ENCODE results near the gene FKBP2. TPM values are rescaled to one million over a fixed set of nuclear protein-coding genes. Genes with fewer than 3 reads are reported as not detected.

Gene FKBP2
- total RNA-seq, 1 experiment from 2014 or later = 57.6 TPM

Other genes with a start within 250 kb of the FKBP2 start
- 2.7 and 3.0 TPM in 2 replicates for gene FLRT1, start 205.2 kb upstream of the FKBP2 start, total RNA-seq (2014; rRNA removed; shearing (Covaris generic))
- 29.3 and 32.2 TPM in 2 replicates for gene MACROD1, start 75.0 kb upstream of the FKBP2 start, total RNA-seq (2014; rRNA removed; shearing (Covaris generic))
- gene STIP1, start 54.9 kb upstream of the FKBP2 start, total RNA-seq (2014; rRNA removed; shearing (Covaris generic)) = 147 and 154 TPM in 2 replicates
- gene FERMT3, start 34.4 kb upstream of the FKBP2 start, total RNA-seq (2014; rRNA removed; shearing (Covaris generic)) = 55.8 and 60.2 TPM in 2 replicates
- 14.5 and 19.4 TPM in 2 replicates for gene TRPT1, start 14.9 kb upstream of the FKBP2 start, total RNA-seq (2014; rRNA removed; shearing (Covaris generic))
- 24.6 and 27.5 TPM in 2 replicates for gene NUDT22, start 14.8 kb upstream of the FKBP2 start, total RNA-seq (2014; rRNA removed; shearing (Covaris generic))
- 7.9 and 8.7 TPM in 2 replicates for gene DNAJC4, start 10.5 kb upstream of the FKBP2 start, total RNA-seq (2014; rRNA removed; shearing (Covaris generic))
- gene VEGFB, start 6.5 kb upstream of the FKBP2 start, total RNA-seq (2014; rRNA removed; shearing (Covaris generic)) = 8.7 and 10.9 TPM in 2 replicates
- 184 and 245 TPM in 2 replicates for gene PPP1R14B, start 5.8 kb downstream of the FKBP2 start, total RNA-seq (2014; rRNA removed; shearing (Covaris generic))
- gene PLCB3, start 10.4 kb downstream of the FKBP2 start, total RNA-seq (2014; rRNA removed; shearing (Covaris generic)) = 15.4 and 16.2 TPM in 2 replicates
- 66.2 and 68.0 TPM in 2 replicates for gene BAD, start 43.6 kb downstream of the FKBP2 start, total RNA-seq (2014; rRNA removed; shearing (Covaris generic))
- gene GPR137, start 44.8 kb downstream of the FKBP2 start, total RNA-seq (2014; rRNA removed; shearing (Covaris generic)) = 16.4 and 20.0 TPM in 2 replicates
- 0.10 TPM in 1 of 2 replicates, not detected in the other for gene KCNK4, start 50.2 kb downstream of the FKBP2 start, total RNA-seq (2014; rRNA removed; shearing (Covaris generic))
- gene CATSPERZ, start 59.3 kb downstream of the FKBP2 start, total RNA-seq (2014; rRNA removed; shearing (Covaris generic)) = 0.59 and 2.0 TPM in 2 replicates
- 42.2 and 52.8 TPM in 2 replicates for gene ESRRA, start 64.4 kb downstream of the FKBP2 start, total RNA-seq (2014; rRNA removed; shearing (Covaris generic))
- gene TRMT112, start 76.5 kb downstream of the FKBP2 start, total RNA-seq (2014; rRNA removed; shearing (Covaris generic)) = 202 and 230 TPM in 2 replicates
- 205 and 210 TPM in 2 replicates for gene PRDX5, start 77.0 kb downstream of the FKBP2 start, total RNA-seq (2014; rRNA removed; shearing (Covaris generic))
- 2.8 and 3.7 TPM in 2 replicates for gene CCDC88B, start 99.1 kb downstream of the FKBP2 start, total RNA-seq (2014; rRNA removed; shearing (Covaris generic))
- 15.1 and 16.8 TPM in 2 replicates for gene RPS6KA4, start 118.1 kb downstream of the FKBP2 start, total RNA-seq (2014; rRNA removed; shearing (Covaris generic))